Stimulated activated memory B cell treated with anti-CD40 and anti-IgM and Interleukin-4, amounts not matched to agents 10 μg/mL and 1 μg/mL and 100 μg/mL, for 72 hours (primary cell): ENCODE results near the gene TNFRSF8.

Experiments used
- ATAC-seq: fragments of 150-1000 bp; cut with Tn5 transposase; 2 replicates; pipeline ENCODE4 v1.10.0; 2021
- H3K27ac Mint-ChIP-seq: one replicate; pipeline ENCODE4 v1.8.0; 2022; ENCODE audit warnings: mild to moderate bottlenecking, mixed read lengths
- H3K27me3 Mint-ChIP-seq: one replicate; pipeline ENCODE4 v1.8.0; 2022; ENCODE audit warnings: mixed read lengths
- H3K36me3 Mint-ChIP-seq: one replicate; pipeline ENCODE4 v1.8.0; 2022; ENCODE audit warnings: mixed read lengths
- H3K4me1 Mint-ChIP-seq: one replicate; pipeline ENCODE4 v1.8.0; 2022; ENCODE audit warnings: mixed read lengths
- H3K4me3 Mint-ChIP-seq: one replicate; pipeline ENCODE4 v1.8.0; 2022; ENCODE audit warnings: mild to moderate bottlenecking, moderate library complexity, mixed read lengths
- H3K9me3 Mint-ChIP-seq: one replicate; pipeline ENCODE4 v1.8.0; 2022; ENCODE audit warnings: mixed read lengths

Gene TNFRSF8

GRCh38 chr1:12067900-12068821 lies 5.1 kb downstream of the TNFRSF8 start:
- Mint-ChIP-seq H3K27ac (peak overlapping the region; percentile 85), H3K4me1 (peaks cover 62% of the 10 kb centered on the region), H3K4me3 (peak overlapping the region; percentile 58), H3K27me3 (peaks cover 55% of the 10 kb centered on the region), H3K9me3 (no peaks in the 10 kb centered on the region), H3K36me3 (peaks cover 12% of the 10 kb centered on the region)
- peak; percentile 78 for ATAC-seq

GRCh38 chr1:12069623-12070244 lies 6.6 kb downstream of the TNFRSF8 start:
- no peak for ATAC-seq
- Mint-ChIP-seq H3K27ac (peak overlapping the region; percentile 31), H3K36me3 (peaks cover 12% of the 10 kb centered on the region), H3K4me3 (peak overlapping the region; percentile 21), H3K27me3 (peaks cover 39% of the 10 kb centered on the region), H3K4me1 (peaks cover 49% of the 10 kb centered on the region), H3K9me3 (no peaks in the 10 kb centered on the region)

DNA sequence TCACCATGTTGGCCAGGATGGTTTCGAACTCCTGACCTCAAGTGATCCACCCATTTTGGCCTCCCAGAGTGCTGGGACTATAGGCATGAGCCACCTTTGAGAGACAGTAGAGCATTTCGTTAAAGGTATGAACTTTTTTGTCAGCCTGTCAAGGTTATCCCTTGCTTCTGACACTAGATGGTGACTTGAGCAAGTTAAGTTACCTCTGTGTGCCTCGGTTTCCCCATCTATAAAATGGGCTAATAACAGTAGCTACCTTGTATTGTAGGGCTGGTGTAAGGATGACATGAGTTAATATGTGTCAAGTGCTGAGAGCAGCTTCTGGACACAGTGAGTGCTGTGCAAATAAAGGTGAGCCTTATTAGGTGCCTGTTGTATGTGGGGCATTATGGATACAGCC lies 8.8 kb downstream of the TNFRSF8 start:
- Mint-ChIP-seq H3K4me1 (peaks cover 50% of the 10 kb centered on the region), H3K36me3 (peaks cover 20% of the 10 kb centered on the region), H3K27ac (no peak overlapping the region), H3K27me3 (peaks cover 32% of the 10 kb centered on the region), H3K9me3 (no peaks in the 10 kb centered on the region), H3K4me3 (no peak overlapping the region)
- no peak for ATAC-seq

- H3K27me3 Mint-ChIP-seq, result peaks cover 35% of the 10 kb centered on the region
- no peak overlapping the region for H3K27ac Mint-ChIP-seq
- peaks cover 23% of the 10 kb centered on the region for H3K36me3 Mint-ChIP-seq
- H3K4me1 Mint-ChIP-seq, result peaks cover 50% of the 10 kb centered on the region
- ATAC-seq, result no peak
- no peak overlapping the region for H3K4me3 Mint-ChIP-seq
- no peaks in the 10 kb centered on the region for H3K9me3 Mint-ChIP-seq
These were observed 9.6 kb downstream of the TNFRSF8 start for GRCh38 chr1:12072741-12073140.

DNA sequence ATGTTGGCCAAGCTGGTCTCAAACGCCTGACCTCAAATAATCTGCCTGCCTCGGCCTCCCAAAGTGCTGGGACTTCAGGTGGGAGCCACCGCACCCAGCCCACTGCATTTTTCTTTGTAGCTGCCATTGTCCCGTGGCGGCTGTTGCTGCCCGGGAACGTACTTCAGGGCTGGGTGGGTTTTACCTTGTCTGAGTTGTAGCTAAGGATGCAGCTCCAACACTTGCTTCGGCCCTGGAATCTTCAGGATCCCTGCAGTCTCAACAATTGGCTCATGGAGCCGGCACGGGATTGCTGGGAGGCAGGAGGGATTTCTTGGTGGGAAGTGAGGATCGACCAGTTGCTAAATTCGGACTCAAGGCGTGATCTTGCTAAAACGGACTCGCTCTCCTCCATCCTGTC lies 10.7 kb downstream of the TNFRSF8 start:
- peaks cover 39% of the 10 kb centered on the region for H3K27me3 Mint-ChIP-seq
- H3K36me3 Mint-ChIP-seq, result peaks cover 26% of the 10 kb centered on the region
- no peak for ATAC-seq
- no peak overlapping the region for H3K4me3 Mint-ChIP-seq
- no peak overlapping the region for H3K27ac Mint-ChIP-seq
- H3K9me3 Mint-ChIP-seq, result no peaks in the 10 kb centered on the region
- peaks cover 50% of the 10 kb centered on the region for H3K4me1 Mint-ChIP-seq

GRCh38 chr1:12075195-12076114 lies 12.4 kb downstream of the TNFRSF8 start:
- no peak for ATAC-seq
- no peak overlapping the region for H3K27ac Mint-ChIP-seq
- peaks cover 20% of the 10 kb centered on the region for H3K36me3 Mint-ChIP-seq
- H3K4me1 Mint-ChIP-seq, result peaks cover 51% of the 10 kb centered on the region
- no peak overlapping the region for H3K4me3 Mint-ChIP-seq
- peaks cover 26% of the 10 kb centered on the region for H3K27me3 Mint-ChIP-seq
- no peaks in the 10 kb centered on the region for H3K9me3 Mint-ChIP-seq

- peaks cover 21% of the 10 kb centered on the region for H3K27me3 Mint-ChIP-seq
- peaks cover 50% of the 10 kb centered on the region for H3K4me1 Mint-ChIP-seq
- H3K9me3 Mint-ChIP-seq, result no peaks in the 10 kb centered on the region
- no peak for ATAC-seq
- H3K27ac Mint-ChIP-seq, result peak overlapping the region; percentile 95
- peaks cover 20% of the 10 kb centered on the region for H3K36me3 Mint-ChIP-seq
- no peak overlapping the region for H3K4me3 Mint-ChIP-seq
These were observed 13.4 kb downstream of the TNFRSF8 start for GRCh38 chr1:12076425-12077005.

DNA sequence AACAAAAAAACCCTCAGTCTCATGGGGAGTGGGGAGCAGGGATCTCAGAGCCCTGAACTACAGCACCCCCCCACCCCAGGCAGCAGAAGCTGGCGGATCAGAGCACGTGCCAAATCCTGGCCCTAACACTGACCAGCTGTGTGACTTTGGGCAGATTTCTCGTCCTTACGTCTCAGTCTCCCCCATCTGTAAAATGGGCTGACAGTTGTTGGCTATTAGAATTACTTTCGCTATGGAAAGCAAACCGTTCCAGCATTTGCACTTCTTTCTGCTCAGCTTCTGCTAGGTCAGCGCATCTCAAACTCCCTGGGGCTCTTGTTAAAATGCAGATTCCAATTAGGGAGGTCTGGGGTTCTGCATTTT lies 15.5 kb downstream of the TNFRSF8 start:
- Mint-ChIP-seq H3K4me3 (peak overlapping the region; percentile 73), H3K4me1 (peaks cover 62% of the 10 kb centered on the region)

GRCh38 chr1:12078938-12079861 lies 16.1 kb downstream of the TNFRSF8 start:
- peak; percentile 90 for ATAC-seq
- Mint-ChIP-seq H3K27ac (peak overlapping the region; percentile 95), H3K36me3 (peaks cover 34% of the 10 kb centered on the region), H3K4me1 (peaks cover 62% of the 10 kb centered on the region), H3K9me3 (peaks cover 11% of the 10 kb centered on the region), H3K4me3 (peak overlapping the region; percentile 73), H3K27me3 (peaks cover 21% of the 10 kb centered on the region)

More for the DNA sequence above, 15.5 kb downstream of the TNFRSF8 start:
- no peak for ATAC-seq
- Mint-ChIP-seq H3K36me3 (peaks cover 34% of the 10 kb centered on the region), H3K27me3 (peaks cover 21% of the 10 kb centered on the region), H3K9me3 (peaks cover 11% of the 10 kb centered on the region), H3K27ac (peak overlapping the region; percentile 95)

DNA sequence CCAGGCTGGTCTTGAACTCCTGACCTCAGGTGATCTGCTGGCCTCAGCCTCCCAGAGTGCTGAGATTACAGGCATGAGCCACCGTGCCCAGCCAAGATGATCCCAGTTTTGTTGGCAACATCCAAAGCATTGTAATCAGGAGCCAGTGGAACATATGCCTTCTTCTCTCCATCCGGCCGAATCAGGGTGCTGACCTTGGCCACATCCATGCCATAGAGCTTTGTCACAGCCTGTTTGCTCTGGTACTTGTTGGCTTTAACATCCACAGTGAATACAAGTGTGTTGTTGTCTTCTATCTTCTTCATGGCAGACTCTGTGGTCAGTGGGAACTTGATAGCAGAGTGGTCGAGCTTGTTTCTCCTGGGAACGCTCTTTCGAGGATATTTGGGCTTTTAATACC lies 17.1 kb downstream of the TNFRSF8 start:
- H3K27ac Mint-ChIP-seq, result peak overlapping the region; percentile 95
- no peak for ATAC-seq
- peaks cover 11% of the 10 kb centered on the region for H3K9me3 Mint-ChIP-seq
- H3K36me3 Mint-ChIP-seq, result peaks cover 33% of the 10 kb centered on the region
- peaks cover 21% of the 10 kb centered on the region for H3K27me3 Mint-ChIP-seq
- H3K4me3 Mint-ChIP-seq, result no peak overlapping the region
- H3K4me1 Mint-ChIP-seq, result peaks cover 62% of the 10 kb centered on the region

DNA sequence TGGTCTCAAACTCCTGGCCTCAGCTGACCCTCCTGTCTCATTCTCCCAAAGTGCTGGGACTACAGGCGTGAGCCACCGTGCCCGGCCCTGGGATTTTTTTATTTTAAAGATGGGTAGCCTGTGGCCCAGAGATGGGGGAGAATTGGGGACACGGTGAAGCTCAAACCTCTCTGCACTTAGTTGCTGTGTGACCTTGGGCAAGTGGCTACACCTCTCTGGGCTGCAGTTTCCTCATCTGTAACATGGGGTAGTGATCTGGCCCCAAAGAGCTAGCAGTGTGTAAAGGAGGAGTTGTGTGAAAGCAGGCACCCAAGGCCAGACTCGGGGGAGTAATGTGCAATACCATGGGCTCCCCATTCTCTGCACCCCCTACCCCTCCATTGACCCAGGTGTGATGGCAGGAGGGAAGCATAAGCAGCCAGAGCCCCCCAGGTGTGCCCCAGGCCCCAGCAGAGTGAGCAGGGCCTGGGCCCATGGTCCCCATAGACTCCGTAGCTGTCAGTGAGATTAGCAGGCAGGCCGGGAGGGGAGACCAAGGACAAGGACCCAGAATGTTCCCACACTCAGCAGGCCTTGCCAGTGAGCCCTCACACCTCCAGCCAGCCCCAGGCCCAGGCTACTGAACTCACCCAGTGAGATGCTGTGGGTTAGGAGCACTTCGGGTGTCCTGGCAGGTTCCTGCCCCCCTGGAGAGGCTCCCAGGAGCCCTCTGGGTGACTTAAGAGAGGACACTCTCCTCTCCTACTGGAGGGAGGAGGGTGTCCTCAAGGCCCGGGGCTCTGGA lies 17.9 kb downstream of the TNFRSF8 start:
- ATAC-seq, result no peak
- Mint-ChIP-seq H3K4me3 (no peak overlapping the region), H3K36me3 (peaks cover 25% of the 10 kb centered on the region), H3K27me3 (peaks cover 21% of the 10 kb centered on the region), H3K27ac (peak overlapping the region; percentile 79), H3K9me3 (peaks cover 11% of the 10 kb centered on the region), H3K4me1 (peaks cover 61% of the 10 kb centered on the region)

- Mint-ChIP-seq H3K4me1 (peaks cover 62% of the 10 kb centered on the region), H3K4me3 (no peak overlapping the region), H3K36me3 (peaks cover 29% of the 10 kb centered on the region), H3K9me3 (peaks cover 14% of the 10 kb centered on the region), H3K27me3 (peaks cover 13% of the 10 kb centered on the region), H3K27ac (peak overlapping the region; percentile 79)
- no peak for ATAC-seq
These were observed 18.7 kb downstream of the TNFRSF8 start for GRCh38 chr1:12081648-12082396.

DNA sequence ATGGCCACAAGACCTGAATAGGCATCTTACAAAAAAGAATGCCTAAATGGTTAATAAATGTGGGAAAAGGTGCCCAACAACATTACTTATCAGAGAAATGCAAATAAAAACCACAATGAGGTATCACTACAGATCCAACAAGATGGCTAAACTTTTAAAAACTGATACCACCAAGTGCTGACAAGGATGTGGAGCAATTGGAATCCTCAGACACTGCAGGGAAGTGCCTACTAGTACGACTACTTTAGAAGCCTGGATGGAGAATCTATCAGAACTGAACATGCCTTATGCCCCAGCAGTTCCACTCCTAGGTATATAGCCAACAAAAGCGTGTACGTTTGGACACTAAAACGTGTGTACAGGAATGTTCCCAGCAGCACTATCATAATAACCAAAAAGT lies 19.9 kb downstream of the TNFRSF8 start:
- Mint-ChIP-seq H3K27ac (peak overlapping the region; percentile 79), H3K27me3 (peaks cover 2% of the 10 kb centered on the region), H3K36me3 (peaks cover 30% of the 10 kb centered on the region), H3K9me3 (peaks cover 15% of the 10 kb centered on the region), H3K4me3 (no peak overlapping the region), H3K4me1 (peaks cover 62% of the 10 kb centered on the region)
- no peak for ATAC-seq
